HL-60 (cell line): ENCODE measurements around the gene PDE3A.

Source experiments
- DNase-seq, 2 experiments: peaks; one replicate each; pipeline ENCODE4 v3.0.0-alpha.2; 2010 to 2020; ENCODE audit warnings: low read depth in 1 of 2, low spot score in 1 of 2
- H3K27ac ChIP-seq: fragments of 250-450 bp; sonication (Bioruptor Pico); replicated peaks from 2 replicates; pipeline ENCODE4 v1.5.1; 2020; ENCODE audit warnings: mild to moderate bottlenecking, moderate library complexity
- H3K27me3 ChIP-seq: fragments of 250-450 bp; sonication (Bioruptor Pico); 2 replicates; pipeline ENCODE4 v1.5.1; 2021; ENCODE audit warnings: mild to moderate bottlenecking, moderate library complexity; ENCODE audit not compliant: insufficient read depth, poor library complexity, severe bottlenecking
- H3K4me3 ChIP-seq: replicated peaks from 2 replicates; pipeline ENCODE4 v1.5.1; 2011; ENCODE audit warnings: mild to moderate bottlenecking, control low read depth, low read length; ENCODE audit not compliant: insufficient read depth
- GABPA ChIP-seq: IDR thresholded peaks from 2 replicates; pipeline ENCODE4 v1.6.1; 2012; ENCODE audit warnings: low read depth
- POLR2AphosphoS5 ChIP-seq: IDR thresholded peaks from 2 replicates; pipeline ENCODE4 v1.6.1; 2012; ENCODE audit warnings: low read depth
- SPI1 ChIP-seq: IDR thresholded peaks from 2 replicates; pipeline ENCODE4 v1.6.1; 2012; ENCODE audit warnings: low read depth, mild to moderate bottlenecking, borderline replicate concordance
- TF ChIP-seq, protein P1 (sequence below): IDR thresholded peaks from one replicate; pipeline ENCODE4 v1.5.1; 2011; ENCODE audit warnings: low read length, control low read depth, inconsistent platforms; ENCODE audit not compliant: insufficient read depth
- TF ChIP-seq, protein P2 (sequence below): IDR thresholded peaks from 2 replicates; pipeline ENCODE4 v1.6.1; 2012; ENCODE audit warnings: low read depth; ENCODE audit not compliant: insufficient replicate concordance

The PDE3A gene

DNA sequence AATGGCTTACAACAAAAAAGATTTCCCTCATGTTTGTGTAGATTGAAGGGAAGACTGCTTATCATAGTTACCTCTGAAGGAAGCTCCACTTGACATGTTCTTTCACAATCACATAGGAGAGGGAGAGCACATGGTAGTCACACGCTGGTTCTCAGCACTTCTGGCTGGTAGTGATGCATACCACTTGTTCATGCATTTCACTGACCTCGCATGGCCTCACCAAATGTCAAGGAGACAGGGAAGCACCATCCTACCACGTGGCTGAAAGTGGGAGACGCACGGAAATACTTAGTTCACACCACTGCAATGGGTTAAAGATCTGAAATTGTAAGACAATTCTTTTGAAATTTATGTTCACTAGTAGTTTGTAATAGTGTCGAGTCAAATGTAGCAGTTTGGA, 74.0 kb downstream of the PDE3A start:
- H3K27ac ChIP-seq, result no peak overlapping the region
- DNase-seq, result no peak
- H3K27me3 ChIP-seq, result no peaks in the 10 kb centered on the region
- no peak for TF ChIP-seq SPI1
- TF ChIP-seq, protein P1, sequence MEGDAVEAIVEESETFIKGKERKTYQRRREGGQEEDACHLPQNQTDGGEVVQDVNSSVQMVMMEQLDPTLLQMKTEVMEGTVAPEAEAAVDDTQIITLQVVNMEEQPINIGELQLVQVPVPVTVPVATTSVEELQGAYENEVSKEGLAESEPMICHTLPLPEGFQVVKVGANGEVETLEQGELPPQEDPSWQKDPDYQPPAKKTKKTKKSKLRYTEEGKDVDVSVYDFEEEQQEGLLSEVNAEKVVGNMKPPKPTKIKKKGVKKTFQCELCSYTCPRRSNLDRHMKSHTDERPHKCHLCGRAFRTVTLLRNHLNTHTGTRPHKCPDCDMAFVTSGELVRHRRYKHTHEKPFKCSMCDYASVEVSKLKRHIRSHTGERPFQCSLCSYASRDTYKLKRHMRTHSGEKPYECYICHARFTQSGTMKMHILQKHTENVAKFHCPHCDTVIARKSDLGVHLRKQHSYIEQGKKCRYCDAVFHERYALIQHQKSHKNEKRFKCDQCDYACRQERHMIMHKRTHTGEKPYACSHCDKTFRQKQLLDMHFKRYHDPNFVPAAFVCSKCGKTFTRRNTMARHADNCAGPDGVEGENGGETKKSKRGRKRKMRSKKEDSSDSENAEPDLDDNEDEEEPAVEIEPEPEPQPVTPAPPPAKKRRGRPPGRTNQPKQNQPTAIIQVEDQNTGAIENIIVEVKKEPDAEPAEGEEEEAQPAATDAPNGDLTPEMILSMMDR, result no peak
- TF ChIP-seq, protein P2, sequence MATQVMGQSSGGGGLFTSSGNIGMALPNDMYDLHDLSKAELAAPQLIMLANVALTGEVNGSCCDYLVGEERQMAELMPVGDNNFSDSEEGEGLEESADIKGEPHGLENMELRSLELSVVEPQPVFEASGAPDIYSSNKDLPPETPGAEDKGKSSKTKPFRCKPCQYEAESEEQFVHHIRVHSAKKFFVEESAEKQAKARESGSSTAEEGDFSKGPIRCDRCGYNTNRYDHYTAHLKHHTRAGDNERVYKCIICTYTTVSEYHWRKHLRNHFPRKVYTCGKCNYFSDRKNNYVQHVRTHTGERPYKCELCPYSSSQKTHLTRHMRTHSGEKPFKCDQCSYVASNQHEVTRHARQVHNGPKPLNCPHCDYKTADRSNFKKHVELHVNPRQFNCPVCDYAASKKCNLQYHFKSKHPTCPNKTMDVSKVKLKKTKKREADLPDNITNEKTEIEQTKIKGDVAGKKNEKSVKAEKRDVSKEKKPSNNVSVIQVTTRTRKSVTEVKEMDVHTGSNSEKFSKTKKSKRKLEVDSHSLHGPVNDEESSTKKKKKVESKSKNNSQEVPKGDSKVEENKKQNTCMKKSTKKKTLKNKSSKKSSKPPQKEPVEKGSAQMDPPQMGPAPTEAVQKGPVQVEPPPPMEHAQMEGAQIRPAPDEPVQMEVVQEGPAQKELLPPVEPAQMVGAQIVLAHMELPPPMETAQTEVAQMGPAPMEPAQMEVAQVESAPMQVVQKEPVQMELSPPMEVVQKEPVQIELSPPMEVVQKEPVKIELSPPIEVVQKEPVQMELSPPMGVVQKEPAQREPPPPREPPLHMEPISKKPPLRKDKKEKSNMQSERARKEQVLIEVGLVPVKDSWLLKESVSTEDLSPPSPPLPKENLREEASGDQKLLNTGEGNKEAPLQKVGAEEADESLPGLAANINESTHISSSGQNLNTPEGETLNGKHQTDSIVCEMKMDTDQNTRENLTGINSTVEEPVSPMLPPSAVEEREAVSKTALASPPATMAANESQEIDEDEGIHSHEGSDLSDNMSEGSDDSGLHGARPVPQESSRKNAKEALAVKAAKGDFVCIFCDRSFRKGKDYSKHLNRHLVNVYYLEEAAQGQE, result no peak
- no peak for TF ChIP-seq POLR2AphosphoS5
- no peak for TF ChIP-seq GABPA
- H3K4me3 ChIP-seq, result no peak overlapping the region

DNA sequence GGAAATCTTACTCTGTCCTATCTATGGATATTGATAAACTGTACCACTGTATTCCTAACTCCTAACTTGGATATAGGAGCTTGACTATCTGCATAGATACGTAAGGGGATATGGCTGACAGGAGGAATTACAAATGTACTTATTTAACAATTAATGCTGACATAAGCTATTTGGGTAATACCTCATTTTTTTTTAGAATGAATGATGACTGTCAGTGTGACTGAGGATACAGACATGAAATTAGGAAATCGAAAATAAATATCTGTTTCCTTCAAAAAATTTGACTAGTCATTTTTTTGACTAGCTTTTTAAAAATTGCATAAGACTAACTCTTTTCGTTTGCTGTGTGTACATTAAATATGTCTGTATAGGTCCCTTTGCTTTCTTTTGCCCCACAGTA, 74.9 kb downstream of the PDE3A start:
- DNase-seq, result no peak
- Histone ChIP-seq H3K27ac (no peak overlapping the region), H3K4me3 (no peak overlapping the region), H3K27me3 (no peaks in the 10 kb centered on the region)
- TF ChIP-seq, protein P2, result no peak
- TF ChIP-seq SPI1 (no peak), POLR2AphosphoS5 (no peak), GABPA (no peak)
- TF ChIP-seq, protein P1, result no peak

DNA sequence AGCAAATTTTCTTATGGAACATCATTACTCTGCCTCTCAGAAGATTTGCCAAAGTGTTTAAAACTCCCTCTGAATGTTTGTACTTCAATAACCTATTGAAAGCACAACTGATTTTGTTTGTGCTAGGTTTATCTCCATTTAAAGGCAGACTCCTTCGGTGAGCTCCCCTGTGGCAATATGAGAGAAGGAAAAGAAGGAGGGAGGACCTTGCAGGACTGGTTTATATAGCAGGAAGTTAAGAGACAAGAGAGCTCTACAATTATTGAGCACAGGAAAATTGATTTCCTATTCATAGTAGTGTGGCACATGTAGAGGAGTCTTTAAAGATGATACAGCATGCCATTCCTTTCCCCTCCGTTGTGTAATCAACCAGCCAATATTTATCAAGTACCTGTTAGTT, 75.5 kb downstream of the PDE3A start:
- DNase-seq, result no peak
- no peak overlapping the region for H3K4me3 ChIP-seq
- TF ChIP-seq, protein P2, result no peak
- TF ChIP-seq POLR2AphosphoS5 (no peak), SPI1 (no peak)
- TF ChIP-seq, protein P1, result no peak
- H3K27me3 ChIP-seq, result no peaks in the 10 kb centered on the region
- no peak overlapping the region for H3K27ac ChIP-seq
